ENCODE data around the gene CPT1C.

Gene CPT1C

GRCh38 chr19:49651820-49652550, 38.9 kb upstream of the CPT1C start:
- H3K9me3 ChIP-seq (ENCODE audit: control insufficient read depth, low read length), result no peaks in the 10 kb centered on the region
- peaks cover 9% of the 10 kb centered on the region for H3K79me2 ChIP-seq
- no peaks in the 10 kb centered on the region for H3K36me3 ChIP-seq (ENCODE audit: control insufficient read depth, insufficient read depth, low read length)
- no peak overlapping the region for H3K9ac ChIP-seq
- TF ChIP-seq CTCF (IDR thresholded peaks at IDR 0.05), result no peak
- H2AFZ ChIP-seq, result no peak overlapping the region
- no peak overlapping the region for H3K27ac ChIP-seq
- no peaks in the 10 kb centered on the region for H3K27me3 ChIP-seq (ENCODE audit: control insufficient read depth, insufficient read depth, low read length)
- no peak overlapping the region for H3K4me2 ChIP-seq (ENCODE audit: low read length)
- H3K4me1 ChIP-seq, result no peaks in the 10 kb centered on the region
- H3K4me3 ChIP-seq (ENCODE audit: low read depth, low read length), result no peak overlapping the region

- TF ChIP-seq CTCF (IDR thresholded peaks at IDR 0.05), result no peak
- peaks cover 5% of the 10 kb centered on the region for H3K79me2 ChIP-seq
- no peaks in the 10 kb centered on the region for H3K27me3 ChIP-seq (ENCODE audit: control insufficient read depth, insufficient read depth, low read length)
- no peak overlapping the region for H3K27ac ChIP-seq
- H2AFZ ChIP-seq, result no peak overlapping the region
- H3K36me3 ChIP-seq (ENCODE audit: control insufficient read depth, insufficient read depth, low read length), result no peaks in the 10 kb centered on the region
- no peak overlapping the region for H3K9ac ChIP-seq
- no peak overlapping the region for H3K4me3 ChIP-seq (ENCODE audit: low read depth, low read length)
- H3K4me1 ChIP-seq, result no peaks in the 10 kb centered on the region
- H3K4me2 ChIP-seq (ENCODE audit: low read length), result no peak overlapping the region
- no peaks in the 10 kb centered on the region for H3K9me3 ChIP-seq (ENCODE audit: control insufficient read depth, low read length)
Observed at GRCh38 chr19:49652551-49653465, 38.1 kb upstream of the CPT1C start.

GRCh38 chr19:49653466-49653806, 37.5 kb upstream of the CPT1C start:
- H3K27ac ChIP-seq, result no peak overlapping the region
- no peaks in the 10 kb centered on the region for H3K36me3 ChIP-seq (ENCODE audit: control insufficient read depth, insufficient read depth, low read length)
- H3K4me3 ChIP-seq (ENCODE audit: low read depth, low read length), result no peak overlapping the region

GRCh38 chr19:49654581-49654980, 36.3 kb upstream of the CPT1C start:
- no peak overlapping the region for H2AFZ ChIP-seq
- no peak for TF ChIP-seq CTCF (IDR thresholded peaks at IDR 0.05)
- no peaks in the 10 kb centered on the region for H3K4me1 ChIP-seq
- no peaks in the 10 kb centered on the region for H3K27me3 ChIP-seq (ENCODE audit: control insufficient read depth, insufficient read depth, low read length)
- H3K4me3 ChIP-seq (ENCODE audit: low read depth, low read length), result no peak overlapping the region
- no peak overlapping the region for H3K9ac ChIP-seq
- no peak overlapping the region for H3K4me2 ChIP-seq (ENCODE audit: low read length)
- H3K79me2 ChIP-seq, result peaks cover 5% of the 10 kb centered on the region
- no peaks in the 10 kb centered on the region for H3K9me3 ChIP-seq (ENCODE audit: control insufficient read depth, low read length)
- H3K27ac ChIP-seq, result no peak overlapping the region
- H3K36me3 ChIP-seq (ENCODE audit: control insufficient read depth, insufficient read depth, low read length), result no peaks in the 10 kb centered on the region

More at GRCh38 chr19:49653466-49653806, 37.5 kb upstream of the CPT1C start:
- Histone ChIP-seq H2AFZ (no peak overlapping the region), H3K9me3 (ENCODE audit: control insufficient read depth, low read length) (no peaks in the 10 kb centered on the region), H3K4me2 (ENCODE audit: low read length) (no peak overlapping the region), H3K4me1 (no peaks in the 10 kb centered on the region), H3K9ac (no peak overlapping the region), H3K27me3 (ENCODE audit: control insufficient read depth, insufficient read depth, low read length) (no peaks in the 10 kb centered on the region), H3K79me2 (peaks cover 5% of the 10 kb centered on the region)
- TF ChIP-seq CTCF (IDR thresholded peaks at IDR 0.05), result no peak

All from parathyroid adenoma (tissue), 2 donors.